K562 (cell line): ENCODE results near the gene WDR18. TPM values are rescaled to one million over a fixed set of nuclear protein-coding genes. Genes with fewer than 3 reads are reported as not detected.
A peak's percentile ranks its signal among the peaks of the same experiment; 100 is the strongest.

Experiments used
- CBFA2T3 ChIP-seq: fragments of 450-650 bp; IDR thresholded peaks from 2 replicates; pipeline ENCODE4 v1.6.1; 2017
- HMG20B ChIP-seq: fragments of 250-450 bp; sonication (Bioruptor Pico); IDR thresholded peaks from 2 replicates; pipeline ENCODE4 v1.5.0; 2021; ENCODE audit warnings: mild to moderate bottlenecking
- OTX1 ChIP-seq: fragments of 450-650 bp; formaldehyde crosslinking; IDR thresholded peaks from 2 replicates; pipeline ENCODE4 v1.4.0; 2022; ENCODE audit warnings: mild to moderate bottlenecking
- RBM34 ChIP-seq: fragments of 200-400 bp; formaldehyde crosslinking; IDR thresholded peaks from 2 replicates; pipeline ENCODE4 v1.6.1; 2018; ENCODE audit warnings: low read length, borderline replicate concordance; ENCODE audit not compliant: insufficient read depth
- RHOXF2B ChIP-seq: fragments of 250-450 bp; sonication (Bioruptor Pico); conservative IDR thresholded peaks from 2 replicates; pipeline ENCODE4 v1.5.1; 2021
- SIRT6 ChIP-seq: IDR thresholded peaks from one replicate; pipeline ENCODE4 v1.6.1; 2012; ENCODE audit warnings: low read depth, mild to moderate bottlenecking, control low read depth, inconsistent platforms, low read length, moderate library complexity
- SNIP1 ChIP-seq: fragments of 450-650 bp; IDR thresholded peaks from 2 replicates; pipeline ENCODE4 v1.7.1; 2017; ENCODE audit warnings: low read depth, mild to moderate bottlenecking
- STAT5A ChIP-seq: IDR thresholded peaks from 2 replicates; pipeline ENCODE4 v1.6.1; 2012; ENCODE audit warnings: low read length, inconsistent platforms, borderline replicate concordance
- ZKSCAN8 ChIP-seq: fragments of 200-800 bp; sonication (Bioruptor generic); IDR thresholded peaks from 2 replicates; pipeline ENCODE4 v1.6.1; 2016; ENCODE audit warnings: missing genetic modification characterization, missing compliant biosample characterization
- polyA plus RNA-seq, 8 experiments: library from polyadenylated mRNA; depleted of rRNA in 4 of 8; stranded (reverse) in 5 of 8; unstranded in 3 of 8; fragments of >200 nt; fragmentation: Nextera tagmentation in 2 of 8; fragmentation: Illumina TruSeq in 1 of 8; extraction: Ambion mirVana in 2 of 8; extraction: Trizol in 1 of 8; gene quantifications; 2 replicates each; pipeline versions ENCODE4 v1.2.1 to v1.2.3, GENCODE V29; 2011 to 2014; ENCODE audit warnings: inconsistent platforms in 1 of 8, missing spikeins in 1 of 8
- total RNA-seq, 7 experiments: library from RNA; depleted of rRNA in 6 of 7; stranded (reverse); fragments of >200 nt in 6 of 7; fragmentation: Illumina TruSeq in 2 of 7; extraction: Trizol in 2 of 7; gene quantifications; 2 replicates each; pipeline versions ENCODE4 v1.2.1 to v1.2.3, GENCODE V29; 2011 to 2021; ENCODE audit warnings: low replicate concordance in 1 of 7
- TF ChIP-seq, protein P1 (sequence below): fragments of 450-650 bp; IDR thresholded peaks from 2 replicates; pipeline ENCODE4 v1.7.0; 2016; ENCODE audit warnings: borderline replicate concordance
- TF ChIP-seq, protein P2 (sequence below): sonication (generic); formaldehyde crosslinking; IDR thresholded peaks from 2 replicates; pipeline ENCODE4 v1.8.1; 2023; ENCODE audit warnings: mild to moderate bottlenecking, missing genetic modification reagents, moderate library complexity
- TF ChIP-seq, protein P3 (sequence below), 2 experiments: fragments of 450-650 bp in 1 of 2; IDR thresholded peaks; 2 replicates each; pipeline ENCODE4 v1.6.1; 2011 to 2017; ENCODE audit warnings: low read depth in 2 of 2, antibody characterized with exemption in 1 of 2, borderline replicate concordance in 1 of 2, low read length in 1 of 2, mild to moderate bottlenecking in 1 of 2, mixed read lengths in 1 of 2; ENCODE audit not compliant: control insufficient read depth in 1 of 2
- TF ChIP-seq, protein P4 (sequence below): sonication (generic); formaldehyde crosslinking; IDR thresholded peaks from 2 replicates; pipeline ENCODE4 v1.8.0; 2022; ENCODE audit warnings: missing genetic modification reagents, mild to moderate bottlenecking, moderate library complexity, borderline replicate concordance

WDR18 gene
- total and polyA plus RNA-seq, 9 of the 15 experiments (the other 6 are each of a cell fraction or from before 2014, with no cell fraction given): 0.65 to 181 (median 30.1) TPM

DNA sequence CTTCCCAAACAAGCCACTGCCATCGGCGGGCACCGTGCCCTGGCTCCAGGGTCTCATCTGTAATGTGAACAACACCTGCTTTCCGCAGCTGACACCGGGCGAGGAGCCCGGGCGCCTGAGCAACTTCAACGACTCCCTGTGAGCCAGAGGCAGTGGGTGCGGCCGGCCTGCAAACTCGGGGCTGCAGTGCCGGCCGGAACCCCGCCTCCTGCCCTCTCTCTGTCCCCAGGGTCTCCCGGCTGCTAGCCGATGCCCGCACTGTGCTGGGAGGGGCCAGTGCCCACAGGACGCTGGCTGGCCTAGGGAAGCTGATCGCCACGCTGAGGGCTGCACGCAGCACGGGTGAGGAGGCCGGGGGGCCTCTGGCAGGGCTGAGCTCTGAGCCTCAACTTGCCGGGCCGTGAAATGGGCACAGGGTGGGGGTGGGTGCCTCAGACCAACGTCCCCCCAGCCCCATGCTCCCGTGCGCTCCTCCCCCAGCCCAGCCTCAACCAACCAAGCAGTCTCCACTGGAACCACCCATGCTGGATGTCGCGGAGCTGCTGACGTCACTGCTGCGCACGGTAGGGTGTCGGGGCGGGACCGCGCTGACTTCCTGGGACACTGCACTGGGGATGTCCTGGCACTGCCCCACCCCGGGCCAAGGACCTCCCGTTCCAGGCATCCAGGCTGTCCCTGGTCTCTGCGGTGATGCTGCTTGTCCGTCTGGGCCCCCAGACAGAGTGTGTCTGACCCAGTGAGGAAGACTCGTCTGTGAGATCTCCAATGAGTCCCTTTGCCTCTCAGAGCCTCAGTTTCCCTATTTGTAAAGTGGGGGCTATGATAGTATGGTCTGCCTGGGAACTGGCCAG, 57.9 kb downstream of the WDR18 start (continued):
- TF ChIP-seq, protein P1, sequence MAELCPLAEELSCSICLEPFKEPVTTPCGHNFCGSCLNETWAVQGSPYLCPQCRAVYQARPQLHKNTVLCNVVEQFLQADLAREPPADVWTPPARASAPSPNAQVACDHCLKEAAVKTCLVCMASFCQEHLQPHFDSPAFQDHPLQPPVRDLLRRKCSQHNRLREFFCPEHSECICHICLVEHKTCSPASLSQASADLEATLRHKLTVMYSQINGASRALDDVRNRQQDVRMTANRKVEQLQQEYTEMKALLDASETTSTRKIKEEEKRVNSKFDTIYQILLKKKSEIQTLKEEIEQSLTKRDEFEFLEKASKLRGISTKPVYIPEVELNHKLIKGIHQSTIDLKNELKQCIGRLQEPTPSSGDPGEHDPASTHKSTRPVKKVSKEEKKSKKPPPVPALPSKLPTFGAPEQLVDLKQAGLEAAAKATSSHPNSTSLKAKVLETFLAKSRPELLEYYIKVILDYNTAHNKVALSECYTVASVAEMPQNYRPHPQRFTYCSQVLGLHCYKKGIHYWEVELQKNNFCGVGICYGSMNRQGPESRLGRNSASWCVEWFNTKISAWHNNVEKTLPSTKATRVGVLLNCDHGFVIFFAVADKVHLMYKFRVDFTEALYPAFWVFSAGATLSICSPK: no peak
- TF ChIP-seq STAT5A: no peak
- TF ChIP-seq OTX1 (CRISPR knock-in tag): no peak
- no peak for TF ChIP-seq RHOXF2B (CRISPR knock-in tag)
- TF ChIP-seq, protein P2, sequence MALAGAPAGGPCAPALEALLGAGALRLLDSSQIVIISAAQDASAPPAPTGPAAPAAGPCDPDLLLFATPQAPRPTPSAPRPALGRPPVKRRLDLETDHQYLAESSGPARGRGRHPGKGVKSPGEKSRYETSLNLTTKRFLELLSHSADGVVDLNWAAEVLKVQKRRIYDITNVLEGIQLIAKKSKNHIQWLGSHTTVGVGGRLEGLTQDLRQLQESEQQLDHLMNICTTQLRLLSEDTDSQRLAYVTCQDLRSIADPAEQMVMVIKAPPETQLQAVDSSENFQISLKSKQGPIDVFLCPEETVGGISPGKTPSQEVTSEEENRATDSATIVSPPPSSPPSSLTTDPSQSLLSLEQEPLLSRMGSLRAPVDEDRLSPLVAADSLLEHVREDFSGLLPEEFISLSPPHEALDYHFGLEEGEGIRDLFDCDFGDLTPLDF (CRISPR knock-in tag): no peak
- TF ChIP-seq, protein P3, sequence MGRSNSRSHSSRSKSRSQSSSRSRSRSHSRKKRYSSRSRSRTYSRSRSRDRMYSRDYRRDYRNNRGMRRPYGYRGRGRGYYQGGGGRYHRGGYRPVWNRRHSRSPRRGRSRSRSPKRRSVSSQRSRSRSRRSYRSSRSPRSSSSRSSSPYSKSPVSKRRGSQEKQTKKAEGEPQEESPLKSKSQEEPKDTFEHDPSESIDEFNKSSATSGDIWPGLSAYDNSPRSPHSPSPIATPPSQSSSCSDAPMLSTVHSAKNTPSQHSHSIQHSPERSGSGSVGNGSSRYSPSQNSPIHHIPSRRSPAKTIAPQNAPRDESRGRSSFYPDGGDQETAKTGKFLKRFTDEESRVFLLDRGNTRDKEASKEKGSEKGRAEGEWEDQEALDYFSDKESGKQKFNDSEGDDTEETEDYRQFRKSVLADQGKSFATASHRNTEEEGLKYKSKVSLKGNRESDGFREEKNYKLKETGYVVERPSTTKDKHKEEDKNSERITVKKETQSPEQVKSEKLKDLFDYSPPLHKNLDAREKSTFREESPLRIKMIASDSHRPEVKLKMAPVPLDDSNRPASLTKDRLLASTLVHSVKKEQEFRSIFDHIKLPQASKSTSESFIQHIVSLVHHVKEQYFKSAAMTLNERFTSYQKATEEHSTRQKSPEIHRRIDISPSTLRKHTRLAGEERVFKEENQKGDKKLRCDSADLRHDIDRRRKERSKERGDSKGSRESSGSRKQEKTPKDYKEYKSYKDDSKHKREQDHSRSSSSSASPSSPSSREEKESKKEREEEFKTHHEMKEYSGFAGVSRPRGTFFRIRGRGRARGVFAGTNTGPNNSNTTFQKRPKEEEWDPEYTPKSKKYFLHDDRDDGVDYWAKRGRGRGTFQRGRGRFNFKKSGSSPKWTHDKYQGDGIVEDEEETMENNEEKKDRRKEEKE (IDR thresholded peaks at IDR 0.05; ENCODE audit: borderline replicate concordance in 1 of 2, control insufficient read depth in 1 of 2, low read depth in 2 of 2, low read length in 1 of 2): no peak
- TF ChIP-seq, protein P4, sequence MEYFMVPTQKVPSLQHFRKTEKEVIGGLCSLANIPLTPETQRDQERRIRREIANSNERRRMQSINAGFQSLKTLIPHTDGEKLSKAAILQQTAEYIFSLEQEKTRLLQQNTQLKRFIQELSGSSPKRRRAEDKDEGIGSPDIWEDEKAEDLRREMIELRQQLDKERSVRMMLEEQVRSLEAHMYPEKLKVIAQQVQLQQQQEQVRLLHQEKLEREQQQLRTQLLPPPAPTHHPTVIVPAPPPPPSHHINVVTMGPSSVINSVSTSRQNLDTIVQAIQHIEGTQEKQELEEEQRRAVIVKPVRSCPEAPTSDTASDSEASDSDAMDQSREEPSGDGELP (CRISPR knock-in tag): peak; percentile 72; the same call in 1 of the 2 replicates
- TF ChIP-seq CBFA2T3: 0 out of 2 replicates have a peak, but pooled peaks have one; percentile 14
- no peak for TF ChIP-seq SIRT6
- TF ChIP-seq ZKSCAN8 (CRISPR knock-in tag): no peak
- TF ChIP-seq HMG20B (CRISPR knock-in tag): no peak
- TF ChIP-seq SNIP1: no peak
- no peak for TF ChIP-seq RBM34
